Activated CD4-positive, alpha-beta T cell treated with anti-CD3 and anti-CD28 coated beads for 24 hours (primary cell): ENCODE data around the gene ULK2.
"Not testable (repeated sequence)": the region's sequence is repeated elsewhere in the genome, so short reads cannot be mapped to it uniquely, and the experiment has no call there.

ENCODE experiments used
- DNase-seq, 2 donors: peaks; one replicate each; pipeline ENCODE4 v3.0.0-alpha.2; 2020; ENCODE audit warnings: low read depth in 2 of 2

Gene ULK2

DNA sequence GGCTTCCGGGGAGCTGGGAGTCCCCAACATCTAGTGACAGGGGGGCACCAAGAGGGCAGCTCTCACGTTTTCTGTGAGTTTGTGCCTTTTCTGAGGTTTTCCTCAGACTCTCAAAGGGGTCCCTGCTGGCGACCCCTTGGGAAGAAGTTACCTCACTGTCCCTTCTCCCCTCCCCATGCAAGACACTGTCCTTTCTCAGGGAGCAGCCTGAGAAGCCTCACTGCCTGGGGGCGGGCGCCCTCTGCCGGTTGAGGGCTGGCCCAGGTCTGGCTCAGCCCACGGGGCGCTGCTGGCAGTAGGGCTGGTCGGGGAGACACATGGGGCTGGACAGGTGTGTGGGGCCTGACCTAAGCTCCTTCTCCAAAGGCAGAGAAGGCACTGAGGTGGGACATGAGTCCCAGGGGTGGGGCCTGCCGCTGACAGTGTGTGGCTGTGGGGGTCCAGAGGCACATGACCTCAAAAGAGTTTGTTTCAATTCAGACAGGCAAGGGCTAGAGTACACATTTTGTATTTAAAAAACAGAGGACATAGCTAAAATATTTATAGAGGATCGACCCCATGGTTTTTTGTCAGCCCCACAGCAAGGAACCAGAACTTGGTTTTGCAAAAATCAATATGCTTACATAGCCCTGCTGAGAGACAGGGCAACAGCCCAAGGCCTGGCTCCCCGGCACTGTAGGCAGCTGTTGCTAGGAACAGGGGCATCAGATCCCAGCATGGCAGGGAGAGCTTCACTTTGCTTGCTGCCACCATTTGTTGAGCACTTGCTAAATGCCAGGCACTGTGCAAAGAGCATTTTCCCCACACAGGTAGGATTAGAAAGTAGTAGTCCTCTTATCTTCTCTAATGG, 101.1 kb downstream of the ULK2 start:
- DNase-seq, result peak; percentile 75 to 76

GRCh38 chr17:19766016-19766415, 101.7 kb downstream of the ULK2 start:
- no peak for DNase-seq

- not testable (repeated sequence) for DNase-seq
Measured at GRCh38 chr17:19763991-19764390, 103.7 kb downstream of the ULK2 start.

DNA sequence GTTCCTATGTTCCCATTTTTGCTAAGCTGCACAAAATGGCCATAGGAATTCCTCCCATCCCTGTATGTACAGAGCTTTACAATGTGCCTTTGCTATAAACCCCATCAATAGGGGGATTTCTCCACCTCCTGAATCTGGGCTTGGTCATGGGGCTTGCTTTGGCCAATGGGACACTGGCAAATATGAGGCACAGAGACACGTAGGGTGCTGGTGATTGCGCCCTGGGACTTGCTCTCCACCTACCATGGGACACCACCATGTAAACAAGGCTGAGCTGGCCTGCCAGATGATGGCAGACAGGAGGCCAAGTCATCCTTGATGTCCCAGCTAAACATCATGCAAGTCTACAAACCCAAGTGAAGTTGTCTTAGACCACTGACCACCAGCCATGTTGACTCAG, 104.3 kb downstream of the ULK2 start:
- no peak for DNase-seq

GRCh38 chr17:19762515-19762961, 105.2 kb downstream of the ULK2 start:
- peak; percentile 40 to 49 for DNase-seq

DNA sequence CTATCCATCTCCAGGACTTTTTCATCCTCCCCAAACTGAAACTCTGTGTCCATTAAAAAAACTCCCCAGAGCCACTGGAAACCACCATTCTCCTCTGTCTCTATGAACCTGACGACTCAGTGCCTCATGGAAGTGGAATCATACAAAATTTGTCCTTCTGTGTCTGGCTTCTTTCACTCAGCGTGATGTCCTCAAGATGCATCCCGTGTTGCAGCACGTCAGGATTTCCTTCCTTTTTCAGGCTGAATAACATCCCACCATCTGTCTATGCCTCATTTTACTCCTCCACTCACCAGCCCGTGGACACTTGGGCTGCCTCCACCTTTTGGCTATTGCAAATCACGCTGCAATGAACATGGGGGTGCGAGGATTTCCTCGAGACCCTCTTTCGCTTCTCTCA, 107.0 kb downstream of the ULK2 start:
- DNase-seq, result no peak

- DNase-seq, result no peak
Measured at GRCh38 chr17:19759568-19760549, 107.9 kb downstream of the ULK2 start.

- DNase-seq, result no peak
Measured at GRCh38 chr17:19757536-19758180, 110.1 kb downstream of the ULK2 start.

- no peak for DNase-seq
Measured at GRCh38 chr17:19756546-19756945, 111.2 kb downstream of the ULK2 start.

DNA sequence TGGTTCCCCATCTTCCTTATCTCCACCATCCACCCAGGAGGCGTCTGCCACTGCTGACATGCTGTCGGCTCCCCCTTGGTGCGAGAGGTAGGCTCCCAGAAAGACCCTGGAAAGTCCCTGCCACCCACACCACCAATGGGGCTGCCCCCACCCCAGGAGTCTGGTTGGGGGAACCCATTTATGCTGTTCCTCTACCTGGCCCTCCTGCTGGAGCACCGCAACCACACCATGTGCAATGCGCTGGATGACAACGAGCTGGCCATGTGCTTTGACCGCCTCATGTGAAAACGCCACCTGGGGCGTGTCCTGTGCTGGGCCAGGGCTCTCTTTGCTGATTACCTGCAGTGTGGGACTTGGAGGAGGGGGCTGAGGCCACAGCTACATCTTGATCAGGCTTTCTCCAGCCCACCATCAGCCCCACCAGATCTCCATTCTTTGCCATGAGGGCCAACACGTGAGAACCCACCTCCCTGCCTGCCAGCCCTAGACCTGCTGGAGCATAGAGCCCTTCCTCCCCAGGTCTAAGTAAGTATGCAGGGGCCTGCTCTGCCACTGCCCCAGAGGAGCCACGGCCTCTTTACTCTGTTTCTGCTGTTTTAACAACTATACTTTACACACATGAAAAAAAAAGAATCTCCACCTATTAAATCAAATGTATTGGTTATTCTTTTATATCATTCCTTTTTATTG, 111.8 kb downstream of the ULK2 start:
- no peak for DNase-seq

DNA sequence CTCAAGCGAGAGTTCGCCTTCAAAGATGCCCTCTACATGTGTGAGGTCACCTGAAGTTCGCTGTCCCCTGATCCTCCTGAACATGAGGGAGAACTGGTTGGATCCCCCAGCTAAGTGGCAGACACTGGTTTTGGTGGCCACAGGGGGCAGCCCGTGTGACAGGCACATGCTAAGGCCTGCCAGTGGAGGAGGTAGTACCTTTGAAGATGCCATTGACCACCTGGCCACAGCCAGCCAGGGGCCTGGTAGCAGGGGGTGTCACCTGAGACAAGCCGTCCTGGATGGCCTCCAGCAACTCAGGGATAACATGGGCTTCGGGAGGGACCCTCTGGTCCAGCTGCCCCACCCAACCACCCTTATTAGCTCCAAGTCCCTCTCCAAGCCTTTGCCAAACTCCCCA, 112.3 kb downstream of the ULK2 start:
- no peak for DNase-seq

DNA sequence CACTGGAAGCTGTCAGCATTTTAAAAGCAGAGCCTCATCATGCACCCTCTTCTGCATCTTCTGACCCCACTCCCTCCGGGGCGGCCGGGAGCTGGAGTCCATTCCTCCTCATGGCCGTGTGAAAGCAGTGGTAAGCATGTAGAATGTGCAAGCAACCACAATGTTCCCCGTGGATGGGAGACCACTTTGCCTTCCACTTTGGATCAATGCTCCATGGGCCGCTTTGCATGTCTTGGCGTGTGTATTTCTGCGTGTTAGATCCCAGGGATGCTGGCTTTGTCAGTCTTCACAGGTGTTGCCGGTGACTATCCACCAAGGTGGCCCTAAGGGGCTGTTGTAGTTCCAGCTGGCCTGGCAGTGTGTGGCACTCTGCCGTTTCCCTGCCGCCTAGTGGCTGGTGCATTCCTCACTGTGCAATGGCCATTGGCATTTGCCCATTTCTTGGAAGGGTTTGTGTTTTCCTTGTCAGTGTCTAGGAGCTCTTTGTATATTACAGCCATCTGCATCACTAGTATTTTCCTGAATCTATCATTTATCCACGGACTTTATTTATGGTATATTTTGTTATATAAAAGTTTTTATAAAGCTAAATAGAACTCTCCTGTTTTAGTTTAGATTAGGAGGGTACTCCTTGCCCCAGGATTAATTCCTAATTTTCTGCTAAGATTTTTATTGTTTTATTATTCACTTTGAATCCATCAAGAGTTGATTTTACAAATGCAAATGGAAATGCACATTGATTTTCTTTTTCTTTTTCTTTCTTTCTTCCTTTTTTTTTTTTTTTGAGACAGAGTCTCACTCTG, 113.9 kb downstream of the ULK2 start:
- no peak for DNase-seq

DNA sequence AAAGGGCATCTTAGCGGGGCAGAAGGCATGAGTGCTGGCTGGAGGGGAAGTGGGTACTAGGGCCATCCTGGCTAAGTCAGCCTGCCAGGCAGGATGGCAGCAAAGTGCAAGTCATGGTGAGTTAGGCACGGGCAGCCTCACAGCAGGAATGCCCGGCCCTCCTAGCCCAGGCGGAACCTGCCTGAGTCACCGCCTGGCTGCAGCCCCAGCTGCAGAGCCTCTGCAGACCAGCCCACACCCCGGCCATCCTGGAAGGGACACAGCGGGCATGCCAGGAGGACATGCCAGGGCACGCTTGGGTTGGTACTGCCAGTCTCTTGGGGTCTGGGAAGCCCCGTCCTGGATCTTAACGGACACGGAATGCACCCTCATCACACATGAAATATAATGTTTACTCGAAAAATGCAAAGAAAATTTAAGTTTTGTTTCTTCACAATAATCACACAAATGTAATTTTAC, 114.7 kb downstream of the ULK2 start:
- DNase-seq, result no peak

DNA sequence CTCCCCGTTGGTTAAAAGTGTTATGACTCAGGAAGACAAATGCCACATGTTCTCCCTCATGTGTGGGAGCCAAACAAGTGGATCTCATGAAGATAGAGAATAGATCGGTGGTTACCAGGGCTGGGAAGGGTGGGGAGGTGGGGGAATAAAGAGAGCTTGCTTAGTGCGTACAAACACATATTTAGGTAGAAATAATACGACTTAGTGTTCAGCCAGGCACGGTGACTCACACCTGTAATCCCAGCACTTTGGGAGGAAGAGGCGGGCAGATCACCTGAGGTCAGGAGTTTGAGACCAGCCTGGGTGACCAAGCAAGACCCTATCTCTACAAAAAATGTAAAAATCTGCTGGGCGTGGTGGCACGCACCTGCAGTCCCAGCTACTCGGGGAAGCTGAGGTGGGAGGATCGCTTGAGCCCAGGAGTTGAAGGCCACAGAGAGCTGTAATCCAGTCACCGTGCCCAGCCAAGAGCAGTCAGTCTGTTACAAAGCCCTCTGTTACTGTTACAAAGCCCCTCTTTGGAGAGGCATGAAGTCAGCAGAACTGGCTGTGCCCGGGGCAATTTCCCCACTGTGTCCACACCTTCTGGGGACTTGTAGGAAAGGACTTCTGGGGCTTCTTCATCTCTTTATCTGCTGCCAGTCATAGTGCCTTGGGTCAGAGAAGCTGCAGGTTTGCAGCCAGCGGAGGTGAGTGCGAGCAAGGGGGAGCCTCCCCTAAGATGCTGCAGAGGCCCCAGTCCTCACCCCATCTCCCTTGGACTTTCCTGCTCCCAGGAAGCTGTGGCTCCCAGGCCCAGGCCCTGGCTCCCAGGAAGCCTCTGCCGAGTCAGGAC, 115.3 kb downstream of the ULK2 start:
- DNase-seq, result no peak

GRCh38 chr17:19750835-19751234, 116.9 kb downstream of the ULK2 start:
- no peak for DNase-seq

DNA sequence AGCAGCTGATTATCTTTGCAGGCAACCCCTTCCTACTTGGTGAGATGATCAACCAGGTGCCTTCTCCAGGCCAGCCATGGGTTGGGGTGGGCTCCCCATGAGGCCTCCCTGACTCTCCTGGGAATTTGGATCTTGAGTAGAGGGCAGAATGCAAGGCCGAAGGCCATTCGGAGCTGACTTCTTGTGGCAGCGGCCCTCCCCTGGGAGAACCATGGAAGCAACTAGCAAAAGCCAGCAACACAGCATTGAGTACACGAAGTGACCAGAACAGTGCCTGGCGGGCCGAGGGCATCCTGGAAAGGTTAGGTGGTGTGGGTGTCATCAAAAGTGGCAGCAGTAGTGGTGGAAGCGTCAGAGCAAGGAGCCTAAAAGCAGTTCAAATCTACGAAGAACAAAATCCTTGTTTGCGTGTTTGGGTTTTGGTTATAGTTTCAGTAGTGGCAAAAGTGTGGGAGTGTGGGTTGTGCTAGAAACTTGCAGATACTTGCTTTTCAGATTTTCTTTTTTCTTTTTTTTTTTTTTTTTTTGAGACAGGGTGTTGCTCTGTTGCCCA, 117.6 kb downstream of the ULK2 start:
- DNase-seq, result no peak

DNA sequence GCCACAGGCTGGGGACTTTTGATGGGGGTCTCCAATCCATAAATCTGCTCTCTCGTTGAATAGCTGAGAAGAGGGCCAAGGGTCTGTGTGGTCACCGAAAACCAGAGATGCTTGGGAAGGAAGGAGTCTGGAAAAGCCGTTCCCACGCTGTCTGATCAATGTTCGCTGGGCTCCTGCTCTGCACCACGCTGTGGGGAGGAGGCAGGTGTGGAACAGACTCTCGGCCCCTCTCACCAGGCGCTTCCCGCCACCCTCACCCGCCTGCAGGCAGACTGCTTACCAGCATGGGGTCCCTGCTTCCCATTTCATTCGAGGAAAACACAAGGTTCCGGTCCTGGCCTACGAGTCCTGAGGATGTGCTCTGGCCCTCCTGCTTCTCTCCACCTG, 118.9 kb downstream of the ULK2 start:
- DNase-seq, result no peak

GRCh38 chr17:19747829-19748806, 119.6 kb downstream of the ULK2 start, which contains the start of gene ALDH3A1:
Gene ALDH3A1, minus strand, starts transcription at chr17:19748298. Its CDS starts 3,169 bp downstream, at chr17:19745129.
- DNase-seq, result no peak
